Fibroblast of skin of back (primary cell): ENCODE results near the gene TSC1.

Experiments
- DNase-seq: peaks from one replicate; pipeline ENCODE4 v3.0.0-alpha.2; 2013

The TSC1 gene

GRCh38 chr9:132931178-132931735 is 13.2 kb downstream of the TSC1 start:
- no peak for DNase-seq

- no peak for DNase-seq
Measured at GRCh38 chr9:132927704-132928103, 16.7 kb downstream of the TSC1 start.

GRCh38 chr9:132923346-132923902 is 21.0 kb downstream of the TSC1 start:
- DNase-seq: no peak

- DNase-seq: no peak
Measured at GRCh38 chr9:132919614-132920268, 24.7 kb downstream of the TSC1 start.

- no peak for DNase-seq
Measured at GRCh38 chr9:132914924-132915323, 29.5 kb downstream of the TSC1 start.

- DNase-seq: no peak
Measured at GRCh38 chr9:132912131-132912530, 32.3 kb downstream of the TSC1 start.

- no peak for DNase-seq
Measured at GRCh38 chr9:132910376-132910775, 34.0 kb downstream of the TSC1 start.

- no peak for DNase-seq
Measured at GRCh38 chr9:132909311-132909710, 35.1 kb downstream of the TSC1 start.

GRCh38 chr9:132908635-132909034 is 35.8 kb downstream of the TSC1 start:
- no peak for DNase-seq

- DNase-seq: no peak
Measured at GRCh38 chr9:132905726-132906125, 38.7 kb downstream of the TSC1 start.

GRCh38 chr9:132903574-132904492 is 40.6 kb downstream of the TSC1 start:
- no peak for DNase-seq

GRCh38 chr9:132901858-132902831 is 42.3 kb downstream of the TSC1 start:
- DNase-seq: peak; percentile 81

- DNase-seq: no peak
Measured at GRCh38 chr9:132898051-132898450, 46.4 kb downstream of the TSC1 start.

- DNase-seq: no peak
Measured at GRCh38 chr9:132896906-132897305, 47.5 kb downstream of the TSC1 start.

- no peak for DNase-seq
Measured at GRCh38 chr9:132896264-132896663, 48.2 kb downstream of the TSC1 start.

- DNase-seq: no peak
Measured at GRCh38 chr9:132894862-132895835, 49.3 kb downstream of the TSC1 start.

- DNase-seq: no peak
Measured at GRCh38 chr9:132894346-132894745, 50.1 kb downstream of the TSC1 start.

GRCh38 chr9:132892400-132892799 is 52.0 kb downstream of the TSC1 start:
- no peak for DNase-seq

- no peak for DNase-seq
Measured at GRCh38 chr9:132888151-132888550, 56.3 kb downstream of the TSC1 start.

- no peak for DNase-seq
Measured at GRCh38 chr9:132887181-132888120, 57.0 kb downstream of the TSC1 start.
